GM12864 (cell line): Measurements from ENCODE around the gene DENND2C.

Experiments
- DNase-seq: peaks from one replicate; pipeline ENCODE4 v3.0.0-alpha.2; 2011; ENCODE audit warnings: low read depth
- H3K4me3 ChIP-seq: 2 replicates; pipeline ENCODE4 v1.5.1; 2011; ENCODE audit warnings: mild to moderate bottlenecking, low read depth, low read length, control low read depth
- TF ChIP-seq, protein P1 (sequence below): IDR thresholded peaks from 2 replicates; pipeline ENCODE4 v1.5.1; 2011; ENCODE audit warnings: low read depth, mild to moderate bottlenecking, moderate library complexity, low read length, control low read depth, inconsistent platforms; ENCODE audit errors: missing control alignments

Gene DENND2C

DNA sequence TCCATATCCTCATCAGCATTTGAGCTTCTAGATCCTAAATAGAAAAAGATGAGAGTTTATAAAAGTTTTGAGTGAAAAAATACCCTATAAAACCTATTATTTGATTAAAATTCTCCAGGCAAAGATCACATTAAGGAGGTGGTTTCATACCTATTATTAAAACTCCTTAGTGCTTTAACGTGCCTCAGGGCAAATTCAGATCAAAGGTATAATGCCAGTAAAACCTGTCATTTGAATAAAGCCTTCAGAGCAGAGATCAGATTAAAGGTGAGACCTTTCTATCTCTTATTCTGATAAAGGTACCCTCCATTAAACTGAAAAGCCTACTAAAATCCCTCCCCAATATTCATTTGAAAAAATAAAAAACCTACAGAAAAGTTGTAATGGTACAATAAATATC, 124.5 kb downstream of the DENND2C start:
- no peak for DNase-seq
- TF ChIP-seq, protein P1, sequence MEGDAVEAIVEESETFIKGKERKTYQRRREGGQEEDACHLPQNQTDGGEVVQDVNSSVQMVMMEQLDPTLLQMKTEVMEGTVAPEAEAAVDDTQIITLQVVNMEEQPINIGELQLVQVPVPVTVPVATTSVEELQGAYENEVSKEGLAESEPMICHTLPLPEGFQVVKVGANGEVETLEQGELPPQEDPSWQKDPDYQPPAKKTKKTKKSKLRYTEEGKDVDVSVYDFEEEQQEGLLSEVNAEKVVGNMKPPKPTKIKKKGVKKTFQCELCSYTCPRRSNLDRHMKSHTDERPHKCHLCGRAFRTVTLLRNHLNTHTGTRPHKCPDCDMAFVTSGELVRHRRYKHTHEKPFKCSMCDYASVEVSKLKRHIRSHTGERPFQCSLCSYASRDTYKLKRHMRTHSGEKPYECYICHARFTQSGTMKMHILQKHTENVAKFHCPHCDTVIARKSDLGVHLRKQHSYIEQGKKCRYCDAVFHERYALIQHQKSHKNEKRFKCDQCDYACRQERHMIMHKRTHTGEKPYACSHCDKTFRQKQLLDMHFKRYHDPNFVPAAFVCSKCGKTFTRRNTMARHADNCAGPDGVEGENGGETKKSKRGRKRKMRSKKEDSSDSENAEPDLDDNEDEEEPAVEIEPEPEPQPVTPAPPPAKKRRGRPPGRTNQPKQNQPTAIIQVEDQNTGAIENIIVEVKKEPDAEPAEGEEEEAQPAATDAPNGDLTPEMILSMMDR: no peak
- H3K4me3 ChIP-seq: no peak overlapping the region

- H3K4me3 ChIP-seq: no peak overlapping the region
- TF ChIP-seq, protein P1: no peak
- DNase-seq: no peak
Measured at GRCh38 chr1:114540821-114541220, 129.0 kb downstream of the DENND2C start.

DNA sequence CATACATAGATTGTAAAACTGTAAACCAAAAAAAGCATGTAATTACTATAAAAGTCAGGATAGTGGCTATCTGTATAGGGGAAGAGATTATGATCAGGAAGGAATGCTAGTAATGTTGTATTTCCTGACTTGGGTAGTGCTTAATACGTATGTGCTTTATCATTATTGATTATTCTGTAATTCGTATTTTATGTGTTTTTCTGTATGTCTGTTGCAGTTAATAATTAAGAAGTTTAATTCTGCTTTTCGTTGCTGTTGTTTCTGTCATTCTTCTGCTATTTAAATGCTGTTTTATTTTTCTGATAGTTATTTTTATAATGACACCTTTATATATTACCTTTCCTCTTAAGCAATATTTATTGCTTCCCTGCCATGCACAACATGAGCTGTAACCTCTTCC, 129.6 kb downstream of the DENND2C start:
- DNase-seq: no peak
- TF ChIP-seq, protein P1: no peak
- H3K4me3 ChIP-seq: no peak overlapping the region

DNA sequence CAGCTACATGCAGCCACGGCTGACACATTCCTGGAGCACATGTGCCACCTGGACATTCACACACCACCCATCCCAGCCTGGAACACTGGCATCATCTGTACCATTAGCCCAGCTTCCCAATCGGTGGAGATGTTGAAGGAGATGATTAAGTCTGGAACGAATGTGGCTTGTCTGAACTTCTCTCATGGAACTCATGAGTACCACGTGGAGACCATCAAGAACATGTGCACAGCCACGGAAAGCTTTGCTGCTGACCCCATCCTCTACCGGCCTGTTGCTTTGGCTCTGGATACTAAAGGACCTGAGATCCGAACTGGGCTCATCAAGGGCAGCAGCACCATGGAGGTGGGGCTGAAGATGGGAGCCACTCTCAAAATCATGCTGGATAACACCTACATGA, 133.8 kb downstream of the DENND2C start:
- TF ChIP-seq, protein P1: no peak
- no peak overlapping the region for H3K4me3 ChIP-seq
- DNase-seq: no peak

DNA sequence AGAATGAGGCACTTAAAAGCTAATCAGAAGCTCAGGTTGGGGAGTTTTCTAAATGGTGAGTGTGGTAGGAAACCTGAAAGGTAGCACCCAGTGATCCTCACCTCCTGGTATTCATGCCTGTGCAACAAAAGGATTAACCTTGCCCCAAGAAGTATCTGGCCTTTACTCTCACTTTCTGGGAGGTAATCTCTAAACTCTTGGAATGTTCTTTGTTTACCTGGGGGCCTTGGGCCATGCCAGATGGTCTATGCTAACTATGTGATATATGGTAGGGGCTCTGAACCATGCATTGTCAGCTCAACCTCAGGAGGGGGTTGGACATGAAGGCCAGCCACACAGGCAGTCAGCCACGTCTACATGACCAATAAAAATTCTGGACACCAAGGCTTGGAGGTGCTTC, 134.4 kb downstream of the DENND2C start:
- DNase-seq: no peak
- TF ChIP-seq, protein P1: no peak
- no peak overlapping the region for H3K4me3 ChIP-seq
